Erythroblast (primary cell): Measurements from ENCODE around the gene HIPK2.
"Not testable (repeated sequence)": the region's sequence is repeated elsewhere in the genome, so short reads cannot be mapped to it uniquely, and the experiment has no call there.

Source experiments
- DNase-seq, 2 experiments: peaks; one replicate each; lab custom pipeline; 2025; lab: John Stamatoyannopoulos, UW
- GATA1 ChIP-seq: IDR thresholded peaks from 2 replicates; pipeline ENCODE4 v1.6.1; 2011; ENCODE audit warnings: low read depth, mild to moderate bottlenecking, control low read depth, low read length, moderate library complexity
- POLR2A ChIP-seq: IDR thresholded peaks from 2 replicates; pipeline ENCODE4 v1.6.1; 2011; ENCODE audit warnings: mild to moderate bottlenecking, low read length

HIPK2 gene

DNA sequence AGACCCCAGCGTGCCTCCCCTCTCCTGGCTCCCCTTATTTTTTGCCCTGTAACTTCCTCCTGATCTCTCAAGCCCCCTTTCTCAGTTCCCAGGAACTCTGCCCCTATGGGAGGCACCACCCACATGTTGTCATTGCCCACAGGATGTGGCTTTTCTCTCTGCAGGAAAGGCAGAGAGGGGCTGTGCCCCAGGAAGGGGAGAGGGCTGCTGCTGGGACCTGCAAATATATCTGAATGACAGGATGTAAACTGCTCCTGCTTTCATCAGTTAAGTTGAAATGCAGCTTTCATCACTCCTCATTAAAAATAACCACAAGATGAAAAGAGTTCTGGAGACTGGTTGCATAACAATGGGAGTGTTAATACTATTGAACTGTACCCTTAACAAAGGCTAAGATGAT, 151.0 kb downstream of the HIPK2 start:
- no peak for TF ChIP-seq GATA1
- no peak for TF ChIP-seq POLR2A
- DNase-seq: no peak

DNA sequence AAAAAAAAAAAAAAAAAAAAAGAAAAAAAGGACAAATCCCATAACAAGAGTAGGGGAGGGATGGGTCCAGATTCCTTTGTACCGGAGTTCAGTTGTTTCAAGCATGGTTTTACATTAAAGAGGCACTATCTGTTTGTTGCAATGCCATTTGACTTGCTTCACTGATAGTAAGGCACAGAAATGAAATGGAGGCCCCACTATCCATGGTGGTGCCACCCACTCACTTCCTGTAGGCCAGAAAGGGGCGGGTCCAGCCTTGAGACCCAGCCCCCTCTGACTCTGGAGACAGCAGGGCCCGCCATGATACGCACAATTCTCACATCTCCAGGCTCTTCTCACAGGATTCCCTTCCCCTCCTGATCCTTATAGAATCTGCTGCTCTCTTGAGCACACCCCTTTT, 154.3 kb downstream of the HIPK2 start:
- TF ChIP-seq GATA1: no peak
- no peak for TF ChIP-seq POLR2A

DNA sequence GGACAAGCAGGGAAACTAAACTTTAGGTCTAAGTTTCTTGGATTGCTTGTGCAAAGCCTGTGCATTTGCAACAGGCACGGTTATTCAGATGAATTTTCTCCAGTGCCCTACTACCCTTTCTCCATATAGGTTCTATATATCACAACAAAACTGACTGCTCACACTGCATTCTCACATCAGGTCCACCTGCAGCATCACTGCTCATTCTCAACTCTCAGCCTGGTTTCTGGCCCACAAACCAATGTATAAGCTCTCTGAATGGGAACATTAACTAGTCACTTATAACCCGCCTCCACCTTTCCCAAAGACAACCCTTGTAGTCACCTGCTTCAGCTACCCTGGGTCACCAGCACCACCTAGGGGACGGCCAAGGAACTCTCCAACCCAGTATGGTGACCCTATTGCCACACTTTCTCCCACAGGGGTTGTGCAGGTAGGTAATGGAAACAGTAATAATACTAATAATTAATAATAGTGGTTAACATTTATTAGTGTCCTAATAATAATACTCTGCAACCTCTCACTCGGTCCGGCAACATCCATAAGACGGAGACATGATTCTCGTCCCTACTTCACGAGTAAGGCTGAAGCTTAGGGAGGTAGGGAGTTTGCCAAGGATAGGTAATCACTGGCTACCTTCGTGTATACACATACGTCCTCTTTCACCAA, 157.0 kb downstream of the HIPK2 start:
- DNase-seq: peak; percentile 42 to 67
- no peak for TF ChIP-seq GATA1
- TF ChIP-seq POLR2A: no peak

More for the DNA sequence above, 154.3 kb downstream of the HIPK2 start:
- peak; percentile 8 to 13 for DNase-seq

DNA sequence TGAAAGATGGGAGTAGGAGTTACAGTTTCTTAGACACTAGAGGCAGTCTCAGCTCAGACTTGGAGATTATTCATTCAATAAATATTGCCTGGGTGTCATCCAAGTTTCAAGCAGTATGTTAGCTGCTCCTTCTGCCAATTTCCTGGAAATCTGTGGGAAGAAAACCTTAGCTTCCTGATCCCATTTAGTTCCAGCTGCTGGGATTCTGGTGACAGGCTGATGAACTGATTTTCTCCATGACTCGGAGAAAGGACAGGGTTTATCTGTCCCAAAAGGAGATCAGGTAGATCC, 158.5 kb downstream of the HIPK2 start:
- DNase-seq: no peak
- TF ChIP-seq POLR2A: no peak
- TF ChIP-seq GATA1: no peak

DNA sequence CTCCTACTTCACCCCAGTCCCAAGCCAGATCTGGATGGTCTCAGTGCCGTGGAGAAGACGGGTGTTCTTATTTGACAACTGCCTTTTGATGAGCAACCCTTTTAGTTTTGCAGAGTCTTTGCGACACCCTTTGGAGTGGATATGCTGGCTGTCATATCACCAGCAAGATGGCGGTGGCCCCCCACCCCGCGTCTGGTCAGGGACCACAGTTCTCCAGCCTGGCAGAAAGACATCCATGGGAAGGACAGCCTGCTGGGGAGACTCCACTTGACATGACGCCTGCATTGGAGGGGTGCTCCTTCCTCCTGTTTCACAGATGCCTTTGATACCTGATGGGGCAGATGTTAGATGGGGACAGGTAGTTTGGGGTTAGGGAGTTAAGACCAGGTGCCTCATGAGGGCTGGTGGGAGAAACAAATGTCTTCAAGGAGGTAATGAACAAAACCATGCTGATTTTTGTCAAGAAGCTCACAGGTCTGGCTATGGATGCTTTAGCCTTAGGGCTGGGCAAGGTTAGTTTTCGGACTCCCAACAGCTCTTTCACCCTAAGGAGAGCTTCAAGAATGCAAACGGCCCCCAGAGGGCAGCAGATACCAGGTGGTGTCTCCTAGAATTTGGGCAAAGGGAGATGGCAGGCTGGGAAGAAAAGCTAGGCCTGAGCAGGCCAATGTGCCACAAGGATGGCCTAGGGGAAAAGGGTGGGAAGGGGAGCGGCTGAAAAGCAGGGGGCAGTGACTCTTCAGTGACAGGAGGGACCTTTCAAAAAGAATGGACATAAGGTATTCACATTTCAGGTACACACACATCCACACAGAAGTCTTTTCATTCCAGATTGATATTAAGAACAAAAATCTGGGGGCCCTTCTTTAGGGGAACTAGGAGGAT, 159.1 kb downstream of the HIPK2 start:
- no peak for TF ChIP-seq GATA1
- TF ChIP-seq POLR2A: no peak
- DNase-seq: peak; percentile 21 to 44

DNA sequence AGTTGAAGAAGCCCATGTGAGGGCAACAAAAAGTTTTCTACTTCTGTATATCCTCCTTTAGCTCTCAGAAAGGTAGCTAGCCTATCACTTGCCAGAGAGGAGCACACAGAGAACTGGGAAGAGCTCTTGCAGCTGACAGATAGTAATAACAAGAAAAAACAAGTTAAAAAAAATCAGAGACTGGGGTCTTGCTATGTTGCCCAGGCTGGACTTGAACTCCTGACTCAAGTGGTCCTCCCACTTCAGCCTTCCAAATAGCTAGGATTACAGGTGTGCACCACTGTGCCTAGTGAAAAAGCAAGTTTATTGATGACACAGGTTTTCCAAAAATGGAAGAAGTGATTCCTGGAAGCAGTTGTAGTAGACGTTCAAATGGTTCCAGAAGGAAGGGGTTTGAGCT, 160.7 kb downstream of the HIPK2 start:
- TF ChIP-seq POLR2A: no peak
- DNase-seq: no peak

DNA sequence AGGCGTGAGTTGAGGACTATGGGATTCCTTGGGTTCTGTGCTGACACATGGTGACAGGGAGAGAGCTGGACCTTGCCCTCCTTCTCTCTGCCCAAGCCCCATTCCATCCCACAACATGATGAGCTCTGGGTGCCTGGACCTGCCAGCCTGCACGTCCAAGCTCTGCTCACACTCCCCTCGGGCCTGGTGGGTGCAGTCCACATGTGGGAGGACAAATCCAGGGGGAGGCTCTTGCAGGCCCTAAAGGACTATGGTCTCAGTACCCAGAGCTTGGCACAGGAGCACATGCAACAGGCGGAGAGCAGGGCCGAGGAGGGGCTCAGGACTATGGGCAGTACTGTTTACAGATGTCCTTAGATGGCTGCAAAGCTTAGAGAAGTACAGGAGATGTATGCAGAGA, 162.9 kb downstream of the HIPK2 start:
- no peak for TF ChIP-seq POLR2A
- no peak for TF ChIP-seq GATA1
- no peak for DNase-seq

DNA sequence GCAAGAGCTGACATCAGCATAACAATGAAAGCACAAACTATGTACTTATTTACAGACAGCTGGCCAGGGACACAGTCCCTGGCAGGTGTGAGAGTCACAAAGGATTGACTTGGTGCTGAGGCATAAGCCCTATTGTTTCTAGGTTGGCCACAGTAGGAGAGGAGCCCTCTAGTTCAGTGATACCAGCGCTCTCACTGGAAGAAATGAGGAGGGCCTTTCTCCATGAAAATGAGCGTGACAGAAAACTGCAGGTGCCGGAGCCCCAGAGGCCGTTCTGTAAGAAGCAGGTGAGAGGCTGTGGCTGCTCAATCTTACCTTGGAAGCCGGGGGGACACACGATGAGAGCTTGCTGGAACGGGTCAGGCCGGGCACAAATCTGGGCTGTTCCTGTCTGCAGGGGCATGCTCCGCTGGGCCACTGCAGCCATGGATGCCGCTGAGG, 163.8 kb downstream of the HIPK2 start:
- no peak for DNase-seq
- TF ChIP-seq POLR2A (no peak), GATA1 (no peak)

DNA sequence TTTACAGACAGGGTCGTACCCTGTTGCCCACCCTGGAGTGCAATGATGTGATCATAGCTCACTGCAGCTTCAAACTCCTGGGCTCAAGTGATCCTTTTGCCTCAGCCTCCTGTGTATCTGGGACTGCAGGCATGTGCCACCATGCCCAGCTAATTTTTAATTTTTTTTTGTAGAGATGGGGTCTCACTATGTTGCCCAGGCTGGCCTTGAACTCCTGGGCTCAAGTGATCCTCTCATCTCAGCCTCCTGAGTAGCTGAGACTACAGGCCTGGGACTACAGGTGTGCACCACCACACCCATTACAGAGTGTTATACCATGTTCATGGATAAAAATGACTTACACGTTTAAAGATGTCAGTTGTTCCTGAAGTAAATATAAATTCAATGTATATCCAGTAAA, 166.2 kb downstream of the HIPK2 start:
- DNase-seq: not testable (repeated sequence)

DNA sequence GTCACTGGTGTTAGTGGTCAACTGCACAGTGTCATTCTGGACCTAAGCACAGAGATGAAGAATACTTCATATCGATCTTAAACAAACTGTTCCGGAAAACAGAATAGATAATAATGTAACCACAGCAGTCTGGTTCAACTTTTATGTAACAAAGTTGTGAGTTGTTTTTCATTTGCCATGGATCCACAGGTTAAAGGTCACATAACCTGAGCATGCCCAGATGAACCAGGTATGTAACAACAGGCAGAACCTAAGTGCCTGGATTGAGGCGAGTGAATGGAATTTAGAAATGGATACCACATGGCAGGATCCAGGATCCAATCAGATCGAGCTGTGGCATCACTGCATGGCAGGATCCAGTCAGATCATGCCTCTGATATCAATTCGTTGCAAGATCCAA, 167.2 kb downstream of the HIPK2 start:
- DNase-seq: no peak
- TF ChIP-seq POLR2A (no peak), GATA1 (no peak)

DNA sequence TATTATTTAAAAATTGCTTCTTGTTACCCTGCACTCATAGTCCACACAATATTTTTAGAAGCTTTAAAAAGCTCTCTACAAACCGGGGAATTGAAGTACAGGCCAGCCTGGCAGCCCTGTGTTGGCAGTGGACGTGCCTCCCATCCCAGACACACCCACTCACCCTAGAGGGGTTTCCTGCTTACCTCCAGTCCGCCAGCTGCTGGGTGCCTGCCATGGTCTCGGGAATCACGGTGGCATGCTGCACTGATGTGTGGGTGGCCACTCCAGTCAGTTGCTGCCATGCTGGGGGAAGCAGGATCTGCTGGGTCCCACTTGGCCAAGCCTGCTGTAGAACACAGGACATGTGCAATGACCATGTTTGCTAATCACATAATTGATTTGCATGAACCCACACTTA, 173.9 kb downstream of the HIPK2 start:
- TF ChIP-seq POLR2A: no peak
- TF ChIP-seq GATA1: no peak
- no peak for DNase-seq

DNA sequence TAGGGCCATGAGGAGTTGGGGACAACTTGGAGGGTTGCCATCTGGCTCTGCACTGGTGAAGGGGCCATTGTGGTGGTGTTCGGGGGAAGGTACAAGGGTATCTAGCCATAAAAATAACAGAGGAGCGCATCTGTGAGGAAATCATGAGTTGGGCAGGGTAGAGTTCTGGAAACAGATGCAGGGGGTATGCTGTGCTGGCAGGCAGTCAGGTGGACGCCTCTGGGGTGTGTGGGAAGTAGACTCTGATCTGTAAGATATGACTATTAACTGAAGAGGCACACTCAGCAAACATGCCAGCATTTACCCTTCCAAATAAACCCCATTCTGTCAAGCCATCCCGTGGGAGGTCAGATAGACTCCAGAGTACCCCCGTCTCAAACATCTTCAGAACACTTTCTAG, 174.5 kb downstream of the HIPK2 start:
- peak; percentile 15 to 31 for DNase-seq
- TF ChIP-seq GATA1 (no peak), POLR2A (no peak)

DNA sequence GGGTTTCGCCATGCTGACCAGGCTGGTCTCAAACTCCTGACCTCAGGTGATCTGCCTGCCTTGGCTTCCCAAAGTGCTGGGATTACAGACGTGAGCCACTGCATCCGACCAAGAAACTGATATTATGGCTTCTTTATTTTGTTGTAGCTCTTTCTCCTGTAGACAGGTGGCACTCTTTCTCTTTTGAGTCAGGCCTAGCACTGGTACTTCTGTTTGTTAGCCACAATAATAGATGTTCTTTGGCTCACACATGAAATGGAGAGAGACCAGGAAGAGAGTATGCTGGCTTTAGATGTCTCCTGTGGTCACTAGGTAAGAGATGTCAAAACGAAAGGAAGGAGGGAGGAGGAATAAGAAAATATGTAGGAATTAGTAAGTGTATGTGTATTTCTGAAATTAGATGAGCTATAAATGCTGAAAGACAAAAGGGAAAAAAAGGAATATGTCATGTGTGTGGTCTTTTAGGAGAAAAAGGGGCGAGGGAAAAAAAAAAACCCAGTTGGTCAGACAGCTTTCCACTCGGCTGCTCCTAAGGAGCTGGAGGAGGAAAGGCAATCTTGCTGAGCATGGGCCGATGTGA, 175.6 kb downstream of the HIPK2 start:
- TF ChIP-seq POLR2A (no peak), GATA1 (no peak)
- DNase-seq: peak; percentile 47 to 54

DNA sequence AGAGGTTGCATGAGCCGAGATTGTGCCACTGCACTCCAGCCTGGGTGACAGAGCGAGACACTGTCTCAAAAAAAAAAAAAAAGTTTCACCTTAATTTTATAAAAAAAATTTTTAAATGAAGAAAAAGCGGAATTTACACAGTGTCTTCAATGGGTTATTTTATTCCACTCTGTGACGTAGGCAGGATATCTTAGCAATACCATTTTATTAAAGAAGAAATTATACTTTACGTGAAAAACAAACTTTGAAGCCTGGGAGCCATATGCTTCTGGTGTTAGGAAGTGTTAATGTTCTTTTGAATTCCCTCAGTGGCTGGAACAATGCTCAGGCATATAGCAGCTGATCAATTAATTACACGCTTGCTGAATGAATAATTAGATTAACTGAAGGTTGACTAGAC, 176.6 kb downstream of the HIPK2 start:
- no peak for DNase-seq
- TF ChIP-seq POLR2A (no peak), GATA1 (no peak)
